GOT3 (cell line): ENCODE data around the gene PREB.

ENCODE experiments used
- DNase-seq: peaks from one replicate; lab custom pipeline; 2025; ENCODE audit warnings: mixed read lengths; lab: John Stamatoyannopoulos, UW

The PREB gene

DNA sequence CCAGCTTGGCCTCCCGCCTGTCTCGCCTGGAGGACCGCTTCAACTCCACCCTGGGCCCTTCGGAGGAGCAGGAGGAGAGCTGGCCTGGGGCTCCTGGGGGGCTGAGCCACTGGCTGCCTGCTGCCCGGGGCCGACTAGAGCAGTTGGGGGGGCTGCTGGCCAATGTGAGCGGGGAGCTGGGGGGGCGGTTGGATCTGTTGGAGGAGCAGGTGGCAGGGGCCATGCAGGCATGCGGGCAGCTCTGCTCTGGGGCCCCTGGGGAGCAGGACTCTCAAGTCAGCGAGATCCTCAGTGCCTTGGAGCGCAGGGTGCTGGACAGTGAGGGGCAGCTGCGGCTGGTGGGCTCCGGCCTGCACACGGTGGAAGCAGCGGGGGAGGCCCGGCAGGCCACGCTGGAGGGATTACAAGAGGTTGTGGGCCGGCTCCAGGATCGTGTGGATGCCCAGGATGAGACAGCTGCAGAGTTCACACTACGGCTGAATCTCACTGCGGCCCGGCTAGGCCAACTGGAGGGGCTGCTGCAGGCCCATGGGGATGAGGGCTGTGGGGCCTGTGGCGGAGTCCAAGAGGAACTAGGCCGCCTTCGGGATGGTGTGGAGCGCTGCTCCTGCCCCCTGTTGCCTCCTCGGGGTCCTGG is 51.5 kb downstream of the PREB start:
- DNase-seq: no peak

DNA sequence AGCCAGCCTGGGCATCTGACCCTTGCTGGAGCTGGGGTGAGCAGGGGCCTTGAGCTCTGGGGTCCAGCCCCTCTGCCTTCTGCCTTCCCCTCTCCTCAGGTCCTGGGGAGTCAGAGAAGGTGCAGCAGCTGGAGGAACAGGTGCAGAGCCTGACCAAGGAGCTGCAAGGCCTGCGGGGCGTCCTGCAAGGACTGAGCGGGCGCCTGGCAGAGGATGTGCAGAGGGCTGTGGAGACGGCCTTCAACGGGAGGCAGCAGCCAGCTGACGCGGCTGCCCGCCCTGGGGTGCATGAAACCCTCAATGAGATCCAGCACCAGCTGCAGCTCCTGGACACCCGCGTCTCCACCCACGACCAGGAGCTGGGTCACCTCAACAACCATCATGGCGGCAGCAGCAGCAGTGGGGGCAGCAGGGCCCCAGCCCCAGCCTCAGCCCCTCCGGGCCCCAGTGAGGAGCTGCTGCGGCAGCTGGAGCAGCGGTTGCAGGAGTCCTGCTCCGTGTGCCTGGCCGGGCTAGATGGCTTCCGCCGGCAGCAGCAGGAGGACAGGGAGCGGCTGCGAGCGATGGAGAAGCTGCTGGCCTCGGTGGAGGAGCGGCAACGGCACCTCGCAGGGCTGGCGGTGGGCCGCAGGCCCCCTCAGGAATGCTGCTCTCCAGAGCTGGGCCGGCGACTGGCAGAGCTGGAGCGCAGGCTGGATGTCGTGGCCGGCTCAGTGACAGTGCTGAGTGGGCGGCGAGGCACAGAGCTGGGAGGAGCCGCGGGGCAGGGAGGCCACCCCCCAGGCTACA is 52.3 kb downstream of the PREB start:
- no peak for DNase-seq
